Caco-2 (cell line): ENCODE results near the gene NTN4. TPM values are rescaled to one million over a fixed set of nuclear protein-coding genes. Genes with fewer than 3 reads are reported as not detected.

Experiments
- BruUV-seq: library from RNA; stranded (reverse); fragments of 400-500 nt; replicated peaks from 2 replicates; lab custom pipeline; 2021; lab: Mats Ljungman, UMichigan
- CTCF ChIA-PET: fragments of 300-600 bp; sonication (Branson Sonifier 250); formaldehyde crosslinking; loops from one replicate; lab custom pipeline; 2022; ENCODE audit warnings: antibody characterized with exemption; lab: Charles Lee
- POLR2A ChIA-PET: fragments of 300-600 bp; sonication (Branson Sonifier 250); formaldehyde crosslinking; loops from one replicate; lab custom pipeline; 2022; ENCODE audit warnings: antibody characterized with exemption; lab: Charles Lee
- DNase-seq, 2 experiments: peaks; one replicate each; pipeline versions ENCODE4 v3.0.0 to v3.0.0-alpha.2; 2020 to 2022
- H3K27me3 ChIP-seq: replicated peaks from 2 replicates; pipeline ENCODE4 v1.6.0; 2011; ENCODE audit warnings: low read length; ENCODE audit not compliant: control insufficient read depth, insufficient read depth
- H3K36me3 ChIP-seq: 2 replicates; pipeline ENCODE4 v1.5.1; 2011; ENCODE audit warnings: low read length; ENCODE audit not compliant: control insufficient read depth, insufficient read depth
- H3K4me1 ChIP-seq: fragments of 250-450 bp; sonication (Bioruptor Pico); 2 replicates; pipeline ENCODE4 v1.5.1; 2020; ENCODE audit warnings: mild to moderate bottlenecking
- H3K4me3 ChIP-seq: 2 replicates; pipeline ENCODE4 v1.5.1; 2011; ENCODE audit warnings: low read depth, mild to moderate bottlenecking, control low read depth, low read length
- H3K9me3 ChIP-seq: fragments of 250-450 bp; sonication (Bioruptor Pico); 2 replicates; pipeline ENCODE4 v1.5.1; 2020; ENCODE audit warnings: mild to moderate bottlenecking, moderate library complexity
- H3K27ac Mint-ChIP-seq: one replicate; pipeline ENCODE4 v1.8.0; 2022; ENCODE audit warnings: mixed read lengths; ENCODE audit not compliant: unreplicated experiment
- H3K27me3 Mint-ChIP-seq: one replicate; pipeline ENCODE4 v1.8.0; 2022; ENCODE audit warnings: mixed read lengths; ENCODE audit not compliant: insufficient read depth, unreplicated experiment
- H3K36me3 Mint-ChIP-seq: one replicate; pipeline ENCODE4 v1.8.0; 2022; ENCODE audit warnings: mild to moderate bottlenecking, mixed read lengths; ENCODE audit not compliant: insufficient read depth, unreplicated experiment
- H3K4me1 Mint-ChIP-seq: one replicate; pipeline ENCODE4 v1.8.0; 2022; ENCODE audit warnings: low read depth, mixed read lengths; ENCODE audit not compliant: unreplicated experiment
- H3K4me3 Mint-ChIP-seq: one replicate; pipeline ENCODE4 v1.8.0; 2022; ENCODE audit warnings: mild to moderate bottlenecking, moderate library complexity, mixed read lengths; ENCODE audit not compliant: unreplicated experiment
- H3K9me3 Mint-ChIP-seq: one replicate; pipeline ENCODE4 v1.8.0; 2022; ENCODE audit warnings: mixed read lengths; ENCODE audit not compliant: unreplicated experiment
- CTCF ChIP-seq, 2 experiments: fragments of 200-600 bp in 1 of 2; IDR thresholded peaks; 1 replicate in 1 of 2; 2 replicates in 1 of 2; pipeline versions ENCODE4 v1.5.1 to v1.8.0; 2011 to 2022; ENCODE audit warnings: antibody characterized with exemption in 1 of 2, control low read depth in 1 of 2, inconsistent platforms in 1 of 2, low read depth in 1 of 2, low read length in 1 of 2, mild to moderate bottlenecking in 1 of 2, moderate library complexity in 1 of 2; ENCODE audit not compliant: insufficient read depth in 1 of 2, severe bottlenecking in 1 of 2, unreplicated experiment in 1 of 2
- intact Hi-C: fragments of 100-400 bp; cut with micrococcal nuclease; formaldehyde crosslinking; loops from one replicate; pipeline ENCODE4 v1.10.0; 2022; ENCODE audit not compliant: unreplicated experiment
- total RNA-seq: library from RNA; stranded (reverse); gene quantifications from 2 replicates; pipeline ENCODE4 v1.2.3, GENCODE V29; 2022

Gene NTN4
- total RNA-seq, 1 experiment from 2014 or later: 54.1 TPM

- Histone ChIP-seq H3K9me3 (no peaks in the 10 kb centered on the region), H3K27me3 (no peaks in the 10 kb centered on the region), H3K36me3 (no peaks in the 10 kb centered on the region), H3K4me1 (peaks cover 15% of the 10 kb centered on the region), H3K4me3 (no peak overlapping the region)
- CTCF ChIA-PET: no interaction called here
- DNase-seq: no peak
- Mint-ChIP-seq H3K4me3 (no peak overlapping the region), H3K4me1 (peaks cover 19% of the 10 kb centered on the region), H3K27ac (no peak overlapping the region), H3K9me3 (no peaks in the 10 kb centered on the region), H3K27me3 (no peaks in the 10 kb centered on the region), H3K36me3 (peaks cover 79% of the 10 kb centered on the region)
- no peak for TF ChIP-seq CTCF (IDR thresholded peaks at IDR 0.05; ENCODE audit: insufficient read depth in 1 of 2, low read depth in 1 of 2, low read length in 1 of 2, severe bottlenecking in 1 of 2, unreplicated experiment in 1 of 2)
- BruUV-seq: no TSS peak
- intact Hi-C loops: no loop called here
- POLR2A ChIA-PET: no interaction called here
These were observed 57.3 kb downstream of the NTN4 start for GRCh38 chr12:95733141-95733825.

- peaks cover 4% of the 10 kb centered on the region; the same call in 1 of the 2 replicates for H3K9me3 ChIP-seq
- H3K36me3 ChIP-seq: no peaks in the 10 kb centered on the region
- peaks cover 2% of the 10 kb centered on the region for H3K4me1 ChIP-seq
- Mint-ChIP-seq H3K36me3 (peaks cover 81% of the 10 kb centered on the region), H3K27ac (no peak overlapping the region), H3K4me1 (peaks cover 7% of the 10 kb centered on the region), H3K4me3 (no peak overlapping the region), H3K27me3 (no peaks in the 10 kb centered on the region), H3K9me3 (peaks cover 10% of the 10 kb centered on the region)
- H3K27me3 ChIP-seq: no peaks in the 10 kb centered on the region
- BruUV-seq: no TSS peak
- no peak overlapping the region for H3K4me3 ChIP-seq
- ChIA-PET POLR2A (no interaction called here), CTCF (no interaction called here)
- TF ChIP-seq CTCF (IDR thresholded peaks at IDR 0.05; ENCODE audit: insufficient read depth in 1 of 2, low read depth in 1 of 2, low read length in 1 of 2, severe bottlenecking in 1 of 2, unreplicated experiment in 1 of 2): no peak
- DNase-seq: no peak
- intact Hi-C loops: no loop called here
These were observed 59.0 kb downstream of the NTN4 start for GRCh38 chr12:95731519-95731958.

- CTCF ChIA-PET: no interaction called here
- no peak for TF ChIP-seq CTCF (IDR thresholded peaks at IDR 0.05; ENCODE audit: insufficient read depth in 1 of 2, low read depth in 1 of 2, low read length in 1 of 2, severe bottlenecking in 1 of 2, unreplicated experiment in 1 of 2)
- no peak overlapping the region for H3K4me3 Mint-ChIP-seq
- no TSS peak for BruUV-seq
- intact Hi-C loops: no loop called here
- no peaks in the 10 kb centered on the region for H3K36me3 ChIP-seq
- H3K4me1 Mint-ChIP-seq: peaks cover 11% of the 10 kb centered on the region
- H3K27me3 ChIP-seq: no peaks in the 10 kb centered on the region
- DNase-seq: no peak
- H3K36me3 Mint-ChIP-seq: peaks cover 80% of the 10 kb centered on the region
- POLR2A ChIA-PET: no interaction called here
- no peak overlapping the region for H3K27ac Mint-ChIP-seq
- H3K4me3 ChIP-seq: no peak overlapping the region
- peaks cover 10% of the 10 kb centered on the region for H3K9me3 Mint-ChIP-seq
- no peaks in the 10 kb centered on the region for H3K27me3 Mint-ChIP-seq
- H3K9me3 ChIP-seq: peaks cover 9% of the 10 kb centered on the region
- no peaks in the 10 kb centered on the region; the same call in 1 of the 2 replicates for H3K4me1 ChIP-seq
These were observed 60.1 kb downstream of the NTN4 start for GRCh38 chr12:95730457-95730856.
